GM18909 (cell line): ENCODE measurements around the gene ABCC6.
A peak's percentile ranks its signal among the peaks of the same experiment; 100 is the strongest.

Source experiments
- ATAC-seq: cut with Tn5 transposase; IDR thresholded peaks from one replicate; pipeline ENCODE4 v1.9.1; 2021; ENCODE audit warnings: mild to moderate bottlenecking; ENCODE audit not compliant: unreplicated experiment, poor library complexity

Gene ABCC6

GRCh38 chr16:16146380-16147315, 76.6 kb downstream of the ABCC6 start:
- ATAC-seq, result no peak

- no peak for ATAC-seq
These were observed 78.0 kb downstream of the ABCC6 start for GRCh38 chr16:16145286-16145685.

- ATAC-seq, result no peak
These were observed 78.9 kb downstream of the ABCC6 start for GRCh38 chr16:16144416-16144815.

- ATAC-seq, result no peak
These were observed 79.4 kb downstream of the ABCC6 start for GRCh38 chr16:16143931-16144330.

- ATAC-seq, result no peak
These were observed 80.1 kb downstream of the ABCC6 start for GRCh38 chr16:16143038-16143763.

GRCh38 chr16:16141784-16142396, 81.4 kb downstream of the ABCC6 start:
- no peak for ATAC-seq

- ATAC-seq, result no peak
These were observed 82.2 kb downstream of the ABCC6 start for GRCh38 chr16:16141141-16141540.

- ATAC-seq, result no peak
These were observed 82.8 kb downstream of the ABCC6 start for GRCh38 chr16:16140537-16140936.

GRCh38 chr16:16139806-16140205, 83.5 kb downstream of the ABCC6 start:
- no peak for ATAC-seq

- ATAC-seq, result no peak
These were observed 84.2 kb downstream of the ABCC6 start for GRCh38 chr16:16139061-16139460.

- ATAC-seq, result no peak
These were observed 85.2 kb downstream of the ABCC6 start for GRCh38 chr16:16138034-16138635.

- ATAC-seq, result no peak
These were observed 86.2 kb downstream of the ABCC6 start for GRCh38 chr16:16137110-16137509.

GRCh38 chr16:16136588-16136987, 86.7 kb downstream of the ABCC6 start:
- ATAC-seq, result no peak

- ATAC-seq, result no peak
These were observed 89.2 kb downstream of the ABCC6 start for GRCh38 chr16:16133943-16134604.

GRCh38 chr16:16131659-16132058, 91.6 kb downstream of the ABCC6 start:
- ATAC-seq, result no peak

GRCh38 chr16:16131204-16131603, 92.1 kb downstream of the ABCC6 start:
- ATAC-seq, result no peak

- peak; percentile 45 for ATAC-seq
These were observed 95.7 kb downstream of the ABCC6 start for GRCh38 chr16:16127469-16128116.

- ATAC-seq, result no peak
These were observed 96.4 kb downstream of the ABCC6 start for GRCh38 chr16:16126896-16127295.

GRCh38 chr16:16124974-16125373, 98.3 kb downstream of the ABCC6 start:
- no peak for ATAC-seq

GRCh38 chr16:16124438-16124837, 98.9 kb downstream of the ABCC6 start:
- ATAC-seq, result no peak
